Daoy (cell line): Measurements from ENCODE around the gene PDE3A. TPM values are rescaled to one million over a fixed set of nuclear protein-coding genes. Genes with fewer than 3 reads are reported as not detected.
A peak's percentile ranks its signal among the peaks of the same experiment; 100 is the strongest.

Source experiments
- DNase-seq: peaks from one replicate; pipeline ENCODE4 v3.0.0-alpha.2; 2015; ENCODE audit warnings: low read depth
- total RNA-seq: library from RNA; depleted of rRNA; stranded (reverse); fragments of >200 nt; shearing (Covaris generic); gene quantifications from 2 replicates; pipeline ENCODE4 v1.2.3, GENCODE V29; 2014

Gene PDE3A
- total RNA-seq, 1 experiment from 2014 or later: 0.17 TPM

GRCh38 chr12:20423557-20423956 lies 55.2 kb downstream of the PDE3A start:
- DNase-seq: no peak

GRCh38 chr12:20424841-20425240 lies 56.5 kb downstream of the PDE3A start:
- no peak for DNase-seq

DNA sequence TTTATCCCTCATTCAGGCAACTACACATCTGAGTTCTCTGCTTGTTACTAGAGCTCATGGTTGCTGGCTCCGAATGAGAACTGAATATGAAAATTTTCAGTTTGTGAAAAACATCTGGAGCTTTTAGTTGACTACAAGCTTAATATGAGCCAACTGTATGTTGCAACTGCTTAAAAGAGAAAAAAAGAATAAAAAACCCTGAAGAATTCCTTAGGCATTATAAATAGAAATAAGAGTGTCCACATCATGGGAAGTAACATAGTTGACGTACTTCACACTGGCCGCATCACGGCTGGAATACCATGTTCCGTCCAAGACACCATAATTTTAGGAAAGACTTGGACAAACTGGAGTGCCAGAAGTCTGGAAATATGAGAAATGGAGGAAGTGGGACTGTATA lies 57.9 kb downstream of the PDE3A start:
- DNase-seq: no peak

DNA sequence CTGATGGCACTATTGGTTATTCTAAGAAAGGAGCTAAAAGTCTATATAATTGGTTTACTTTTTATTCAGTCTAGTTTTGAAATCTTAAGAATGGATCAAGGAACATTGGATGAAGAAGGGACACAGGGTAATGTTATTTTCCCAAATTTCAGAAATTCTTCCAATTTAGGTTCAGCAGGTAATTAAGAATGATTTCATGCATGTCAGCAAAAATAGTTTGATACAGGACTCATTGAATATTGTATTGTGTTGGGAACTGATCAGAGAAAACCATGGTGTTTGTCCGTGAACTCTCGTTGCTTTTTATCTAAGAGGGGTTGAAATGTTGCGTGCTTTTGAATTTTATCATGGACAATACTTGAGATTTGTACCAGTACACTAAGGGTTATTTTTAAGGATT lies 58.6 kb downstream of the PDE3A start:
- DNase-seq: no peak

GRCh38 chr12:20429852-20430251 lies 61.5 kb downstream of the PDE3A start:
- no peak for DNase-seq

- DNase-seq: no peak
Measured at GRCh38 chr12:20432290-20432689, 64.0 kb downstream of the PDE3A start.

DNA sequence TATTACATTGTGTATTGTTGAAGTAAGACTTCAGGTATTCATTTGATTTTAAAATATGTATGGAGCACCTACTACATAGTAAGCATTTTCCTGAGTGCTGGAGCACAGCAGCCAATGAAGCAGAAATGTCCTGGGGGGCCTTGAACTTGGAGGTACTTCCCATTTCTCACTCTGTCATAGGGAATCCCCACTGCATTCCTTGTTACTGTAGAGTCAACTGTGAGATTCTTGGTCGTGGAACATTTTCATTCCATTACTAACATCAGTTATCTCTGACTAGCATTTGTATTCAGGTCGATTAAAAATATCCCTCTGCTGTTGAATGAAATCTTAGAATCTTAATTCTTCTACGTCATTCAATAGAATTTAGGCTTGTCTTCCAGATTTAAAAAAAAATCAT lies 66.7 kb downstream of the PDE3A start:
- DNase-seq: no peak

- DNase-seq: no peak
Measured at GRCh38 chr12:20436316-20436715, 68.0 kb downstream of the PDE3A start.

- DNase-seq: no peak
Measured at GRCh38 chr12:20438299-20438779, 70.0 kb downstream of the PDE3A start.

- no peak for DNase-seq
Measured at GRCh38 chr12:20439626-20440025, 71.3 kb downstream of the PDE3A start.

GRCh38 chr12:20440408-20440807 lies 72.1 kb downstream of the PDE3A start:
- no peak for DNase-seq

GRCh38 chr12:20442322-20442721 lies 74.0 kb downstream of the PDE3A start:
- DNase-seq: no peak

DNA sequence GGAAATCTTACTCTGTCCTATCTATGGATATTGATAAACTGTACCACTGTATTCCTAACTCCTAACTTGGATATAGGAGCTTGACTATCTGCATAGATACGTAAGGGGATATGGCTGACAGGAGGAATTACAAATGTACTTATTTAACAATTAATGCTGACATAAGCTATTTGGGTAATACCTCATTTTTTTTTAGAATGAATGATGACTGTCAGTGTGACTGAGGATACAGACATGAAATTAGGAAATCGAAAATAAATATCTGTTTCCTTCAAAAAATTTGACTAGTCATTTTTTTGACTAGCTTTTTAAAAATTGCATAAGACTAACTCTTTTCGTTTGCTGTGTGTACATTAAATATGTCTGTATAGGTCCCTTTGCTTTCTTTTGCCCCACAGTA lies 74.9 kb downstream of the PDE3A start:
- no peak for DNase-seq

DNA sequence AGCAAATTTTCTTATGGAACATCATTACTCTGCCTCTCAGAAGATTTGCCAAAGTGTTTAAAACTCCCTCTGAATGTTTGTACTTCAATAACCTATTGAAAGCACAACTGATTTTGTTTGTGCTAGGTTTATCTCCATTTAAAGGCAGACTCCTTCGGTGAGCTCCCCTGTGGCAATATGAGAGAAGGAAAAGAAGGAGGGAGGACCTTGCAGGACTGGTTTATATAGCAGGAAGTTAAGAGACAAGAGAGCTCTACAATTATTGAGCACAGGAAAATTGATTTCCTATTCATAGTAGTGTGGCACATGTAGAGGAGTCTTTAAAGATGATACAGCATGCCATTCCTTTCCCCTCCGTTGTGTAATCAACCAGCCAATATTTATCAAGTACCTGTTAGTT lies 75.5 kb downstream of the PDE3A start:
- no peak for DNase-seq

- DNase-seq: no peak
Measured at GRCh38 chr12:20444595-20445170, 76.3 kb downstream of the PDE3A start.

DNA sequence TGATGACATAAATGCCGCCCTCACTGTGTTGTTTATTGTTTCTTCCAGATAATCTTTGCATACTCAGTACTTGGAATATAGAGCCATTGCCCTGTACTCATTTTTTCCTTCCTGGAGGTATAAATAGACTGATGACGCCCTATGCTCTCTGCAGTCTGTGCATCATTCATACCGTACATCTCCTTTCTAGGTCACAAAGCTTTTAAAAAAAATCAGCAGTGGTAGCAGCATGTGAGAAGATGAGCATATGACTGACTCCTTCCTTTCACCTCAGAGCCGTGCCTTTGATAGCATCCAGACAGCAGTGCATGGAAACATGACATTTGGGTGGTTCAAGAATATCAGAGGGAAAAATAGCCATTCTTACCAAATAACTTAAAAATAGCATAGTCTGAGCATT lies 77.3 kb downstream of the PDE3A start:
- DNase-seq: no peak

DNA sequence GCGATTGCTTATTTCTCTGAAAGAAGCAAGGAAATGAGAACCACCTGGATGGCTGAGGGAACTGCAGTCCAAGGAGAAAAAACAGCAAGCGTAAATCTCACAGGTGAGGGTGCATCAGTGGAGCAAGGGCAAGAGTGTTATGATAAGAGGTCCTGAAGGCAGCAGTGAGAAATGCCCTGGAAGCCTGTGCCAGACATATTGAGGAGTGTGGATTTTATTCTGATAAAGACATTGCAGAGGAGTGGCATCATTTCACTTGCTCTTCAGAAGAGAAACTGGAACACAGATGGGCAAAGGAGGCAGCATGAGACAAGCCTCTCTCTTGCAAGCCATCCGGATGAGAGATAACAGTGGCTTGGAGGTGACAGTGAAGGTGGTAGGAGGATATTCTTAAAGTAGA lies 78.5 kb downstream of the PDE3A start:
- no peak for DNase-seq

DNA sequence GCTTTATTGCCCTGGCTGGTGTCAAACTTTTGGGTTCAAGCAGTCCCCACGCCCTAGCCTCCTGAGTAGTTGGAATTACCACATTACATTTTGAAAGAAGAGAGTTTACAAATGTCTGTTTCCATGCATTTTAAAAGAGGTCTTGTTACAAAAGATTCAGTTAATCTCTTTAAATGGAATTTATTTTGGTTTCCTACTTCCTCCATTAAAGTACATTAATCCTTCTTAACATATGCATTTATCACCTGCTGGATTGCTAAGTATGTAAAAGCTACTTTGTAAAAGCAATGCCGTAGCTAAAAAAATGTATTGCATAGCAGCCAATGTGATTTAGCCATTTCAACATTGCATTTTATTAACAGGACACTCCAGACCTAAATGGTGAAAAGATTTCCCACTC lies 80.4 kb downstream of the PDE3A start:
- no peak for DNase-seq

GRCh38 chr12:20450591-20451180 lies 82.3 kb downstream of the PDE3A start:
- DNase-seq: no peak

GRCh38 chr12:20451761-20452160 lies 83.4 kb downstream of the PDE3A start:
- peak; percentile 48 for DNase-seq

GRCh38 chr12:20452496-20453010 lies 84.2 kb downstream of the PDE3A start:
- no peak for DNase-seq

- DNase-seq: no peak
Measured at GRCh38 chr12:20453756-20454310, 85.5 kb downstream of the PDE3A start.

DNA sequence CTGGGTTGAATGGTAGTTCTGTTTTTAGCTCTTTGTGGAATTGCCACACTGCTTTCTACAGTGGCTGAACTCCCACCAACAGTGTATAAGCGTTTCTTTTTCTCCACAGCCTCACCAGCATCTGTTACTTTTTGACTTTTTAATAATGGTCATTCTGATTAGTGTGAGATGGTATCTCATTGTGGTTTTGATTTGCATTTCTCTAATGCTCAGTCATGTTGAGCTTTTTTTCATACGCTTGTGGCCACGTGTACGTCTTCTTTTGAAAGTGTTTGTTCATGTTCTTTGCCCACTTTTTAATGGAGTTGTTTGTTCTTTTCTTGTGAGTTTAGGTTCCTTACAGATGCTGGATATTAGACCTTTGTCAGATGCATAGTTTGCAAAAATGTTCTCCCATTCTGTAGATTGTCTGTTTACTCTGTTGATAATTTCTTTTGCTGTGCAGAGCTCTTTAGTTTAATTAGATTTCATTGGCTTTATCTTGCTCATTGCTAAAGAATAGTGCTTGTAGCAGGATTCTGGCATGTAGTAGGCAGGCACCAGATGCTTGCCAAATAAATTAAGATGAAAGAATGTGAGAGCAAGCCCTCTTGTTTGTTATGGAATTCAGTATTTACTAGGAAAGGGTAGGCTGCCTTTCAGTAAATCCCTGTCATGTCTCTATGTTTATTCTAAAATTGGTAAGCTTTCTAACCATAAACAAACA lies 86.8 kb downstream of the PDE3A start:
- no peak for DNase-seq
